Measurements from ENCODE around the gene AKAP5.
"Not testable (repeated sequence)": the region's sequence is repeated elsewhere in the genome, so short reads cannot be mapped to it uniquely, and the experiment has no call there.

AKAP5 gene

DNA sequence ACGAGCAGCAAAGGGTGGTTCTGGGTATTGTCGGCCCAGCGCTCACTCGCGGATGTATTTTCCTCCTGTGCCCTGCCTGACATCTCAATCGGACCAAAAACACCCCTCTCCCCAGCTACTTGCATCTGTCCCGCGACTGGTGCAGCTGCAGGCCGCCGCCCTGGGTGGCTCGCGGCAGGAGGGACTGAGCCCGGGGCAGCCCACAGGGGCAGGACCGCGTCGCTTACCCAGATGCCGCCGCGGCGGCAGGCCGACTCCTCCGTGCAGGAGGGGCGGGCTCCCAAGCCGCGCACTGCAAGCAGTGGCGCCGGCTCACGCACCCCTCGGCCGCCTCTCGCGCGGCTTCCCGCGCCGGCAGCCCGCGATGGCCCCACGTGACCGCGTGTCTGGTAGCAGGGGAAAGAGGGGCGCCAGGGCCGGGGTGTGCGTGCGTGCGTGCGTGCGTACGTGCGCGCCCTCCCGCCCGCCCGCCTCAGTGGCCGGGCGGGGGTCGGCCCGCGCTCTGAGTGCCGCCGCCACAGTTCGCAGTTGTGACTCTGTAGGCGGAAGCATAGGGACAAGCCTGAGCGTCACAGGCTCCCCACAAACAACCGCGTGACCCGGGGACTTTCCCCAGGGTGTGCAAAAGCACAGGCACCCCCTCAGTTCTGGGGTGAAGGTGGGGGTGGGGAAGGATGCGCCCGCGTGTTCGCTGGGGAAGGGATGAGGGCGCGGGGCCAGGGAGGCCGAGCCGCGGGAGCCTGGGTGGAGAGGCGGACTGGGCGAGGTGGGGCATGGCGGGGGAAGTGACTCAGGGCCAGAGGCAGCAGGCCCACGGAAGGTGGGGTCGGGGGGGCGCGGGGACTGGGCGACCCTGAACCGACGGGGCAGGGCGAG, 38.4 kb downstream of the AKAP5 start, which contains the start of gene ZBTB25:
Gene ZBTB25 (minus strand): TSS at position 405 of the 876 bp plus-strand sequence. CDS start 13,305 bp downstream, outside the sequence.
- DNase-seq (ENCODE audit: low spot score) = peak; percentile 89

GRCh38 chr14:64504310-64504896, 39.1 kb downstream of the AKAP5 start, which contains the start of gene ZBTB1:
TSS of gene ZBTB1 (plus strand) at chr14:64504770. CDS start at chr14:64521505, 16,735 bp downstream.
- peak; percentile 70 for DNase-seq (ENCODE audit: low spot score)

DNA sequence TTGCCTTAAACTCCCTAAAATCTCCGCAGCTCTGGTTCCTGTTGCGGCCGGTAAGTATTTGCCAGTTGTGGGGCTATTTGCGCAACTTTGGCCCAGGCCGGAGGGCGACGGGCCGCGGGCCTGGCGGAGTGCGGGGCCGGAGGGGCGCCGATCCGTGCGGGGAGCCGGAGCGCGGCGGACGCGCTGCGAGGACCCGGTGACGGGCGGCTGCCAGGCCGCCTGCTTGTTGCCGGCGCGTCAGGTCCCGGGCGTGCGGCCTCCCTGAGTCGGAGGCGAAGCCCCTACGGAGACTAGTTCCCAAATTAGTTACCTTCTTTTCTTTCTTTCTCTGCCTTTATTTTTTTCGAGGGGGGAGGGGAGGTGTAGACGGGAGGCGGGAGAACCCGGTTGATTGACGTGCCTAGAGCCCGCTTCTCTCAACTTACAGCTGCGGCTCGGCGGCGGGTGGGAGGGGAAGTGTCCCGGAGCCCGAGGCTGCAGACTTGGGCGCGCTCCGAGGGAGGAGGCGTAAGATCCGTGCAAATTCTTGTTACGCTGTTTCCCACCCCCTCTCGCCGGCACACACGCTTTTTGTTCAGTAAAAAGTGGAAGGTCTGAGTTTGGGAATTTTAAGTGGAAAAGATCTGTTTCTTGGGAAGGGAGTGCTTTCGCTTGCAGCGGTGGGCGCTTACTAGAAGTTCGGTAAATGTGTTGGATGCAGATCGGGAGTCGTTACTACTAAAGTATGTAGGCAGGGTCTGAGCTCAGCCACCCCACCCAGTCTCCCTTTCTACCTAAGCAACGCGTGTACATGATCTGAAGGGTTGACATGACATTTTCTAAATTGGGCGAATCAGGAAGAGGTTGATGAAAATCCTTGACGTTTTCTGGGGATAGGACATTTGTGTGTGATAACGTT, 39.8 kb downstream of the AKAP5 start:
- DNase-seq (ENCODE audit: low spot score) = peak; percentile 86

DNA sequence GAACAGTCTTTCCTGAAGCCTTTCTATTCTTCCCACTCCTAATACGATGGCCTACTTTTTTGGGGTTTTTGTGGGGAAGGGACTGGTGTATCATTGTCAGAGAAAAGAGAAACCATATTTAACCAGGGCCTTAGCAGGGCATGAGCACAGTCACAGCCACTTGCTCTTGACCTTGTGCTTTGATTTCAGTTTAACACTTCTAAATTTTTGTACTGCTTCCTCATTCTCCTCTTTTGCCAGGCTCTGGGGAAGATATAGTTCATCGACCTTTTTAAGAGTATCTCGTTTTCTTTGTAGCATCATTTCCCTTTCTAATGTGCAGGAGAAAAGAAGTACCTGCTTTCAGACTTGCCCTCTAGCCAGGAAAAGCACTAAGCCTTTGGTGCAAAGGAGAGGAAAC, 41.4 kb downstream of the AKAP5 start:
- no peak for DNase-seq (ENCODE audit: low spot score)

DNA sequence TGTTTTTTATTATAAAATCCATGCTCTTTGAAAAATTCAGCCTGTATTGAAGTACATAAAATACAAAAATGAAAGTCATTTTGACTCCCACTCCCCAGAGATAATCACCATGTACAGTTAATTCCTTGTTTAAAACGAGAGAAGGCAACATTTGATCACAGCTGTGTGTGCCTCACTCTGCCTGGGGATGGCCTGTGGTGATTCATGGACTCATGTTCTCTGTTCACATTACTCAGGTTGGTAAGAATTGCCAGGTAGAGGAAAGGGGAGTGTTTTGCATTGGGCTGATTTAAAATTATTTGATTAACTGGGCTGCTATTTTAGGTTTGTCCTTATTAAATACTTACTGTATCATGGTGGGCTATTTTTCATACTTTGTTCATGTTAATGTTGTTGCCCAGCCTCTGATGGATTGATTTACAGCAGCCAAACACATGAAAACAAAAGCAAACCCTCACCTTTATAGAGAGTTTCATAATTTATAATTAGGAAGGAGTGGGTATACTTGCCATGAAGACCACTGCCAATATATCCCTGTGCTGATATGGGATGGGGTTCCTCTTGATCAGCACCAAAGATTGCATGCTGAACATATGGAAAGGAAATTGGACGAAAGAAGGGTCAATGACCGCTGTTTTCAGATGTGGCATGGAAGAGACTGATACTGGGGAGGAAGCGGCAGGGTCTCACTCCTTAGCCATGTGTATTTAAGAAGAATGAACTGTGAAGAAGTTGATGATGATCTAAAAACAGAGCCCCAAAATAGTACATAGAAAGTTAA, 42.3 kb downstream of the AKAP5 start:
- DNase-seq (ENCODE audit: low spot score) = no peak

- DNase-seq (ENCODE audit: low spot score) = no peak
Observed at GRCh38 chr14:64508215-64508776, 43.0 kb downstream of the AKAP5 start.

- no peak for DNase-seq (ENCODE audit: low spot score)
Observed at GRCh38 chr14:64509036-64509435, 43.7 kb downstream of the AKAP5 start.

- peak; percentile 84 for DNase-seq (ENCODE audit: low spot score)
Observed at GRCh38 chr14:64510825-64511671, 45.7 kb downstream of the AKAP5 start.

DNA sequence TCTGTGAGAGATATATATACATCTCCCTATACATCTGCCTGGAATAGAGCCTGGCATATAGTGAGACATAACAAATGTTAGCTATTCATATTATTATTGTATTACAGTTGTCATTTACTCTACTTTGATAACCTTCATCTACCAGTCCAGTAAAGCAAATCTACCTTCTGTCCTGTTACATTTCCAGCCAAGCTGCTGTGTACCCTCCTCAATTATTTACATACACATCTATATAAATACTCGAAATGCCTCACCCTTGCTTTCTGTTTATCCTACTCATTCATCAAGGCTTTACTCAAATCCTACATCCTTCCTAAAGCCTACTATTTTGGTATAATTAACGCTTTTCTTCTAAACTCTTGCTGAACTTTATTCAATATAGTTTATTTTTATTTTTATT, 48.0 kb downstream of the AKAP5 start:
- no peak for DNase-seq (ENCODE audit: low spot score)

DNA sequence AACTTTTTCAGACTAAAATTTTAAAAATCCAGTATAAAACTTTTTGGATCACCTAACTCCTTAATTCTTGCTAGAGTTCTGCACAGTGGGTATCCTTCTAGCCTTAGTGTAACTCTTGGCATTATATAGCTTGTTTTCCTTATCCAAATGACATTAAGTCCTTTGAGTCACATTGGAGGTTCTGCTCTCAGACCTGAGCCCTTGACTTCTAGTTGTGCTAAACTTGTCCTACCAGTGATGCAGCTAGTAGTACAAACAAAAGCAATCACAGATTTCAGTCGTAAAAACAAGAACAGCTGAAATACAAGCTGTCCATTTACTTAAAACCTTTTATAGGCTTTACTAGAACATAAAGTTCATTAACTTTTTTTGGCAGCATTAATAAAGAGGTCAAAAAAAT, 49.8 kb downstream of the AKAP5 start:
- no peak for DNase-seq (ENCODE audit: low spot score)

DNA sequence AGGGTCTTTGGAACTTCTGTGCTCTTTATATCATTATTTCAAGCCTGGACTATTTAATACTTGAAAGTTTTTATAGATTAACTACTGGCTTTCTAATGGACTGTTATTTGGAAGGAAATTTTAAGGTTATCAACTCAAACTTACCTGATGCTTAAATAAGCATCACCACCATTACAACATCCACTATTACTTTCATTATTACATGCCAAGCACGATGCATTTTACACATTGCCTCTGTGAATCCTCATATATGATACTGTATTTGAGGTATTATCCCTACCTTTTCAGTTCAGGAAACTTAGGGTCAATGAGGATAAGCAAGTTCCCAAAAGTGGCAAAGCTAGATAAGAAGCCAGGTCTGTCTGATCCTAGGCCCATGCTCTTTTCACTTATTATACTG, 51.7 kb downstream of the AKAP5 start:
- no peak for DNase-seq (ENCODE audit: low spot score)

- not testable (repeated sequence) for DNase-seq (ENCODE audit: low spot score)
Observed at GRCh38 chr14:64517667-64518066, 52.4 kb downstream of the AKAP5 start.

- no peak for DNase-seq (ENCODE audit: low spot score)
Observed at GRCh38 chr14:64518229-64518628, 52.9 kb downstream of the AKAP5 start.

GRCh38 chr14:64520699-64521098, 55.4 kb downstream of the AKAP5 start:
- DNase-seq (ENCODE audit: low spot score) = no peak

- DNase-seq (ENCODE audit: low spot score) = no peak
Observed at GRCh38 chr14:64522591-64523355, 57.5 kb downstream of the AKAP5 start.
